Neural progenitor cell (in vitro differentiated cells): ENCODE measurements around the gene TMEM179. TPM values are rescaled to one million over a fixed set of nuclear protein-coding genes. Genes with fewer than 3 reads are reported as not detected.
"Not testable (repeated sequence)": the region's sequence is repeated elsewhere in the genome, so short reads cannot be mapped to it uniquely, and the experiment has no call there.

Source experiments
- DNase-seq: peaks from one replicate; pipeline ENCODE4 v3.0.0-alpha.2; 2016; ENCODE audit warnings: low spot score
- H2AFZ ChIP-seq: fragments of 200-600 bp; sonication (generic); replicated peaks from 2 replicates; pipeline ENCODE4 v1.6.1; 2016; ENCODE audit warnings: antibody characterized with exemption
- H3F3A ChIP-seq: fragments of 200-600 bp; sonication (generic); 2 replicates; pipeline ENCODE4 v1.6.1; 2016; ENCODE audit warnings: antibody characterized with exemption, low read depth
- H3K27ac ChIP-seq: fragments of 200-600 bp; sonication (generic); 2 replicates; pipeline ENCODE4 v1.5.1; 2016; ENCODE audit warnings: mild to moderate bottlenecking
- H3K27me3 ChIP-seq: fragments of 200-600 bp; sonication (generic); 2 replicates; pipeline ENCODE4 v1.6.1; 2016; ENCODE audit warnings: mild to moderate bottlenecking, moderate library complexity
- H3K36me3 ChIP-seq: fragments of 200-600 bp; sonication (generic); 2 replicates; pipeline ENCODE4 v1.5.1; 2016
- H3K4me1 ChIP-seq: fragments of 200-600 bp; sonication (generic); 2 replicates; pipeline ENCODE4 v1.6.1; 2016; ENCODE audit warnings: mixed run types
- H3K4me2 ChIP-seq: fragments of 200-600 bp; sonication (generic); 2 replicates; pipeline ENCODE4 v1.6.1; 2016
- H3K4me3 ChIP-seq: fragments of 200-600 bp; sonication (generic); 2 replicates; pipeline ENCODE4 v1.5.1; 2016
- H3K79me2 ChIP-seq: fragments of 200-600 bp; sonication (generic); 2 replicates; pipeline ENCODE4 v1.6.1; 2016; ENCODE audit warnings: low read depth
- H3K9ac ChIP-seq: fragments of 200-600 bp; sonication (generic); 2 replicates; pipeline ENCODE4 v1.6.1; 2016
- H3K9me3 ChIP-seq: fragments of 200-600 bp; sonication (generic); 2 replicates; pipeline ENCODE4 v1.5.1; 2016; ENCODE audit warnings: low read depth
- H4K20me1 ChIP-seq: fragments of 200-600 bp; sonication (generic); 2 replicates; pipeline ENCODE4 v1.6.1; 2016; ENCODE audit warnings: low read depth
- H3K27ac Mint-ChIP-seq: 3 replicates; pipeline ENCODE4 v1.8.0; 2021; ENCODE audit warnings: mixed read lengths
- H3K27me3 Mint-ChIP-seq: 2 replicates; pipeline ENCODE4 v1.8.0; 2022; ENCODE audit warnings: low read depth, mild to moderate bottlenecking, inconsistent platforms, moderate library complexity, mixed read lengths; ENCODE audit not compliant: insufficient read depth
- H3K36me3 Mint-ChIP-seq: 3 replicates; pipeline ENCODE4 v1.8.0; 2021; ENCODE audit warnings: mixed read lengths
- H3K4me1 Mint-ChIP-seq: 3 replicates; pipeline ENCODE4 v1.8.0; 2021; ENCODE audit warnings: mixed read lengths
- H3K4me3 Mint-ChIP-seq: 3 replicates; pipeline ENCODE4 v1.8.0; 2021; ENCODE audit warnings: mild to moderate bottlenecking, moderate library complexity, mixed read lengths
- H3K9me3 Mint-ChIP-seq: 3 replicates; pipeline ENCODE4 v1.8.0; 2020; ENCODE audit warnings: mixed read lengths
- CTCF ChIP-seq: fragments of 200-600 bp; sonication (generic); IDR thresholded peaks from 2 replicates; pipeline ENCODE4 v1.5.1; 2017; ENCODE audit warnings: antibody characterized with exemption, mild to moderate bottlenecking
- EZH2 ChIP-seq: fragments of 200-600 bp; sonication (generic); IDR thresholded peaks from 2 replicates; pipeline ENCODE4 v1.6.1; 2017; ENCODE audit warnings: antibody characterized with exemption, mild to moderate bottlenecking, moderate library complexity
- EZH2phosphoT487 ChIP-seq: fragments of 200-600 bp; sonication (generic); IDR thresholded peaks from 2 replicates; pipeline ENCODE4 v1.6.1; 2017; ENCODE audit warnings: antibody characterized with exemption
- total RNA-seq: library from RNA; depleted of rRNA; stranded (reverse); fragments of >200 nt; gene quantifications from 2 replicates; pipeline ENCODE4 v1.2.3, GENCODE V29; 2015; ENCODE audit warnings: low replicate concordance

Gene TMEM179
- 0.77 and 12.1 TPM in 2 replicates for total RNA-seq

GRCh38 chr14:104604458-104605449 lies at the start of gene TMEM179:
Gene TMEM179 (minus strand): TSS chr14:104604772. CDS start chr14:104604741, 31 bp downstream.
- Histone ChIP-seq H3K4me3 (peak within 1 kb of the TSS; percentile 55), H2AFZ (peak within 1 kb of the TSS; percentile 98), H3F3A (no peaks in the 10 kb centered on the region), H4K20me1 (peaks cover 24% of the 10 kb centered on the region), H3K4me2 (peak within 1 kb of the TSS; percentile 99), H3K27ac (no peak within 1 kb of the TSS), H3K9ac (no peak within 1 kb of the TSS), H3K36me3 (no peaks in the 10 kb centered on the region), H3K79me2 (no peaks in the 10 kb centered on the region), H3K9me3 (no peaks in the 10 kb centered on the region), H3K4me1 (peaks cover 21% of the 10 kb centered on the region), H3K27me3 (peaks cover 61% of the 10 kb centered on the region)
- H3K27me3 Mint-ChIP-seq, result peaks cover 42% of the 10 kb centered on the region
- DNase-seq, result peak; percentile 93
- no peaks in the 10 kb centered on the region for H3K9me3 Mint-ChIP-seq
- H3K4me1 Mint-ChIP-seq, result peaks cover 18% of the 10 kb centered on the region
- no peak within 1 kb of the TSS for H3K27ac Mint-ChIP-seq
- no peak for TF ChIP-seq CTCF
- TF ChIP-seq EZH2phosphoT487, result peak; percentile 33
- no peaks in the 10 kb centered on the region for H3K36me3 Mint-ChIP-seq
- peak within 1 kb of the TSS; percentile 80 for H3K4me3 Mint-ChIP-seq

GRCh38 chr14:104654119-104654518 lies 49.5 kb upstream of the TMEM179 start:
- peaks cover 16% of the 10 kb centered on the region for H3K27me3 Mint-ChIP-seq
- peaks cover 16% of the 10 kb centered on the region for H3K4me1 Mint-ChIP-seq
- no peak overlapping the region for H3K27ac Mint-ChIP-seq
- Histone ChIP-seq H3K27ac (no peak overlapping the region), H3K4me3 (no peak overlapping the region), H3K9me3 (no peaks in the 10 kb centered on the region), H3K4me2 (no peak overlapping the region), H3K36me3 (no peaks in the 10 kb centered on the region), H4K20me1 (no peaks in the 10 kb centered on the region), H3K4me1 (no peaks in the 10 kb centered on the region), H3K9ac (no peak overlapping the region), H3K79me2 (no peaks in the 10 kb centered on the region), H3K27me3 (peaks cover 8% of the 10 kb centered on the region), H3F3A (no peaks in the 10 kb centered on the region), H2AFZ (no peak overlapping the region)
- peaks cover 26% of the 10 kb centered on the region for H3K9me3 Mint-ChIP-seq
- DNase-seq, result no peak
- no peak for TF ChIP-seq EZH2phosphoT487
- H3K4me3 Mint-ChIP-seq, result no peak overlapping the region
- H3K36me3 Mint-ChIP-seq, result peaks cover 2% of the 10 kb centered on the region

- H3K27me3 ChIP-seq, H2AFZ ChIP-seq, H3K36me3 ChIP-seq, H3K4me3 Mint-ChIP-seq, H3F3A ChIP-seq, H3K27ac Mint-ChIP-seq, DNase-seq, H3K9me3 ChIP-seq, H4K20me1 ChIP-seq, H3K4me1 ChIP-seq, H3K4me3 ChIP-seq, H3K4me2 ChIP-seq, H3K27ac ChIP-seq, H3K79me2 ChIP-seq, H3K36me3 Mint-ChIP-seq, H3K9ac ChIP-seq: not testable (repeated sequence)
- H3K9me3 Mint-ChIP-seq, result peaks cover 26% of the 10 kb centered on the region
- H3K27me3 Mint-ChIP-seq, result peaks cover 16% of the 10 kb centered on the region
- H3K4me1 Mint-ChIP-seq, result peaks cover 16% of the 10 kb centered on the region
These were observed 48.8 kb upstream of the TMEM179 start for GRCh38 chr14:104653130-104653920.

GRCh38 chr14:104652386-104652785 lies 47.8 kb upstream of the TMEM179 start:
- Histone ChIP-seq H2AFZ (no peak overlapping the region), H3F3A (no peaks in the 10 kb centered on the region), H3K4me3 (no peak overlapping the region), H3K27ac (no peak overlapping the region), H3K9ac (no peak overlapping the region), H3K27me3 (peaks cover 8% of the 10 kb centered on the region), H4K20me1 (no peaks in the 10 kb centered on the region), H3K9me3 (no peaks in the 10 kb centered on the region), H3K4me1 (no peaks in the 10 kb centered on the region), H3K4me2 (no peak overlapping the region), H3K36me3 (no peaks in the 10 kb centered on the region), H3K79me2 (no peaks in the 10 kb centered on the region)
- H3K36me3 Mint-ChIP-seq, result peaks cover 2% of the 10 kb centered on the region
- H3K27me3 Mint-ChIP-seq, result peaks cover 14% of the 10 kb centered on the region
- no peak for DNase-seq
- TF ChIP-seq CTCF (no peak), EZH2phosphoT487 (no peak), EZH2 (no peak)
- peak overlapping the region; percentile 48 for H3K4me3 Mint-ChIP-seq
- H3K4me1 Mint-ChIP-seq, result peaks cover 10% of the 10 kb centered on the region
- H3K9me3 Mint-ChIP-seq, result peaks cover 26% of the 10 kb centered on the region
- H3K27ac Mint-ChIP-seq, result peak overlapping the region; percentile 58
